GM19463 (cell line): Measurements from ENCODE around the gene SLC13A2.
"Not testable (repeated sequence)": the region's sequence is repeated elsewhere in the genome, so short reads cannot be mapped to it uniquely, and the experiment has no call there.

Experiments
- ATAC-seq: cut with Tn5 transposase; IDR thresholded peaks from one replicate; pipeline ENCODE4 v1.9.1; 2021; ENCODE audit warnings: mild to moderate bottlenecking, moderate library complexity; ENCODE audit not compliant: unreplicated experiment

The SLC13A2 gene

DNA sequence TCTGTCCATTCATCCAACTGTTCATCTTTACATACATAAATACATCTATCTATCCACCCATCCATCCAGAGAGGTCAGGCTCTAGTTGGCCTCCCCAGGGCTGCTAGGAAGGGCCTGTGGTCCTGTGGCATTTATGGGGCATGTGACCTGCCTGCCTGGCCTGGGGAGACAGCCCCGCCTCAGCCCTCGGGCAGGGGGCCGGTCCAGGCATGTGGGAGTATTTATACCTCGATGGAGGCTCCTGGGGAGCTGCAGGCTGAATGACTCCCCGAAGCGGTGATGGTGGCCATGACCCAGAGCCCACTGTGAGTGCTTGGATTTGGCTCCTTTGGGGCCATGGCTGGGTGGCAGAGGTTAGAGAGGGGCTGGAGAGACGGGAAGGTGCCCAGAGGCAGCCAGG lies 40.0 kb downstream of the SLC13A2 start:
- no peak for ATAC-seq

- ATAC-seq, result no peak
Observed at GRCh38 chr17:28514561-28515002, 41.1 kb downstream of the SLC13A2 start.

GRCh38 chr17:28515518-28515917 lies 42.1 kb downstream of the SLC13A2 start:
- no peak for ATAC-seq

DNA sequence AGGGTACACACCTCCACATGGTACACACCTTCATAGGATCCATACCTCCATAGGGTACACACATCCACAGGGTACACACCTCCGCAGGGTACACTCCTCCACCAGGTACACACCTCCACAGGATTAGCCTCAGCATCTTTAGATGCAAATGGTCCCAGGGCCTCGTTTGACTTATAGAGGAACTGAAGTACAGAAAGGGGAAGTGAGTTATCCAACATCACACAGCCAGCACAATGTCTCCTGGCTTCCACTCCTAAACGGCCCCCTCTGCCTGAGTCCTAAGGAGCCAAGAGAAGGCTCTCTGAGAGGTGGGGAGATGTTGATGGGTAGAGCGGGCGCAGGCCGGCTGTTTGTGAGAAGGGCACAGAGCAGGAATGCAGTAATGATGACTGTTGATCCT lies 44.7 kb downstream of the SLC13A2 start:
- no peak for ATAC-seq

GRCh38 chr17:28518578-28518977 lies 45.1 kb downstream of the SLC13A2 start:
- ATAC-seq, result no peak

- no peak for ATAC-seq
Observed at GRCh38 chr17:28519236-28519635, 45.8 kb downstream of the SLC13A2 start.

GRCh38 chr17:28520687-28521086 lies 47.2 kb downstream of the SLC13A2 start:
- ATAC-seq, result no peak

DNA sequence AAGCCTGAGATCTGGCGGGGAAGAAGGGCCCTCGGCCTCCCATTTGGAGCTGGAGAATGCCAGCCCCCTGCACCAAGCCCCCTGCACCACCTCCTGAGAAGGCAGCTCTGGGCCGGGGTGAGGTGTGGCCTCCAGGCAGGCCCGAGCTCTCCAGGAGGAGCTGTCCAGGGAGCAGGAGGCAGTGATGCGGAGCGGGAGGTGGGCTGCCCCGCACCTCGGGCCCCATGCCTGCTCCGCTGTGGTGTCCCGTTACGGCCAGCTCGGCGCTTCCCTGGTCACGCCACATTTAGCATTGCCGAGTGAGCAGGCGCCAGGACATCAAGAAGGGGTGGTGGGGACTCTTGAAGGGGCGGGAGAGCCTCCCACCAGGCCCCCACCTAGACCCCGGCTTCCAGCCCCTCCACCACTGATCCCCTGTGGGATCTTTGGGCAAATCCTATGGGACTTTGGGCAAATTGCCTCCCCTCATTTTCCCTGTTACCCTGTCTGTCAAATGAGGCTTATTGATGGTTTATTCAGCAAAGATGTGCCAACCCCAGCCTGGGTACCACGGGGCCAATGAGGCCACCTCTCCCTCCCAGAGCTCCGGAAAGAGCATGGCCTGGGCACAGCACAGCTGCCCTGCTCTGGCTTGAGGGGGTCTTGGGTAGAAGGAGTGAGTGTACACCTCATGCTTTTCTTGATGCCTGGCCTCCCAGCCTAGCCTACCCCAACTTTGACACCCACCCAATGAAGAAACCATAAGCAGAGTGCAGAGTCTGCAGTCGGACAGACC lies 48.1 kb downstream of the SLC13A2 start:
- no peak for ATAC-seq

DNA sequence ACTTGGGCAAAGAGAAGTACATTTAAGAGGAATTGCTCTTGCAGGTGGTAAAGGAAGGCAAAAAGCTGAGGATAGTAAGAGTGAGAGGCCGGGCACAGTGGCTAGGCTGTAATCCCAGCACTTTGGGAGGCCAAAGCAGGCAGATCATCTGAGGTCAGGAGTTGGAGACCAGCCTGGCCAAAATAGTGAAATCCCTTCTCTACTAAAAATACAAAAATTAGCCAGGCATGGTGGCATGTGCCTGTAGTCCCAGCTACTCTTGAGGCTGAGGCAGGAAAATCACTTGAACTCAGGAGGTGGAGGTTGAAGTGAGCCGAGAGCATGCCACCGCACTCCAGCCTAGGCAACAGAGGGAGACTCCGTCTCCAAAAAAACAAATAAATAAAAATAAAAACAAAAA lies 48.8 kb downstream of the SLC13A2 start:
- not testable (repeated sequence) for ATAC-seq

DNA sequence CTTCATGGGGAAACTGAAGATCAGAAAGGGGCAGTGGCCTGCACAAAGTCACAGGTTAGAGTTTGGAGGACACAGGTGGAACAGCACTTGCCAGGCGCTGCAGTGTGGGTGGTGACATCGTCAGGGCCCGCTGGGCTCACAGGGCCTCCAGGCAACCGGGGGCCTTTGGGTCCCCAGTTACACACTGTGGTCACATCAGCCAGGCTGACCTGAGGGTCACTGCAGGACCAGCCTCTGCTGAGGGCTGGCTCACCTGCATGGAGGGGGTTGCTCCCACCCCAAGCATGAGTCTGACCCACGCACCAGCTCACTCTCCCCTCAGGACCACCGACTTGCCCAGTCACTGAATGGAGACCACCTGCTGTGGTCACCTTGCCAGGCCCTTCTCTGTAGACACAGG lies 49.7 kb downstream of the SLC13A2 start:
- ATAC-seq, result no peak

DNA sequence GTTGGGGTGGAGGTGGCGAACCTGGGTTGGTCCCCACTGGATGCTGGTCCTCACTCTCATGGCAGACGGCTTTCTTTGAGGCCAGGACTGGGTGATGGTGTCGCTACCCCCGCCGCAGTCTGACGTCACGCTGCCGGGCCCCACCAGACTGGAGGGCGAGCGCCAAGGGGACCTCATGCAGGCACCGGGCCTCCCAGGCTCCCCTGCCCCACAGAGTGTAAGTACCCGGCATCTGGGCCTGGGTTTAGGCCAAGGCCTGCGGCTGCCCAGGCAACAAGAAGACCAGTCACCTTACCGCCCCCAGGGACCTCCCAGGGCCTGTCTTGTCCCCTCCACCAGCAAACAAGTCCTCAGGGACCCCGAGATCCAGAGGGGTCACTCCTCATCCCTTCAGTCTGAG lies 50.4 kb downstream of the SLC13A2 start:
- no peak for ATAC-seq

DNA sequence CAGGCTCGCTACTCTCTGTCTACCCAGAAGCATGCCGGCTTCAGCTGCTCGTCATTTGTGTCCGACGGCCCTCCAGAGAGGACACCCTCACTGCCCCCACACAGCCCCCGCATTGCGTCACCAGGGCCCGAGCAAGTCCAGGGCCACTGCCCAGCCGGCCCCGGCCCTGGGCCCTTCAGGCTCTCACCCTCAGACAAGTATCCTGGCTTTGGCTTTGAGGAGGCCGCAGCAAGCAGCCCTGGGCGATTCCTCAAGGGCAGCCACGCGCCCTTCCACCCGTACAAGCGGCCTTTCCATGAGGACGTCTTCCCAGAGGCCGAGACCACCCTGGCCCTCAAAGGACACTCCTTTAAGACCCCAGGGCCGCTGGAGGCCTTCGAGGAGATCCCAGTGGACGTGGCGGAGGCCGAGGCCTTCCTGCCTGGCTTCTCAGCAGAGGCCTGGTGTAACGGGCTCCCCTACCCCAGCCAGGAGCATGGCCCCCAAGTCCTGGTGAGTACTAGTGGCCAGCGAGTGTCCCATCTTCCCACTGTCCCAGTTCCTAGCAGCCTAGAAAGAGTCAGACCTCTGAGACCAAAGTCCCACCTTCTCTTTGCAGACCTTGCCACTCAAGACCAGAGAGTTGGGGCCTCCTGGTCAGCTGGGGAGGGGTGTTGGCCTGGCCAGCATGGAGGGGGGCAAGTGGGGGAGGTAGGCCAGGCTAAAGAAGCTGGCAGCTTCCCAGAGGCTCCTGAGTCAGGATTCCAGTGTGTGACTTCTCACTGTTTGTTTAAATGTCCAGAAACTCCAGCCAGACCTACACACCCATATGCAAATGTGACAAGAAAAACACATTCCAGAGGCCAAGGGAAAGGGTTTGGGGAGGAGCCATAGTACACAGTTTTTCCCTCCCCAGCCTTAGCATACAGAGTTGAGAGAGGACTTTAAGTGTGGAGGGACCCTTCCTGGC lies 51.3 kb downstream of the SLC13A2 start:
- ATAC-seq, result no peak

DNA sequence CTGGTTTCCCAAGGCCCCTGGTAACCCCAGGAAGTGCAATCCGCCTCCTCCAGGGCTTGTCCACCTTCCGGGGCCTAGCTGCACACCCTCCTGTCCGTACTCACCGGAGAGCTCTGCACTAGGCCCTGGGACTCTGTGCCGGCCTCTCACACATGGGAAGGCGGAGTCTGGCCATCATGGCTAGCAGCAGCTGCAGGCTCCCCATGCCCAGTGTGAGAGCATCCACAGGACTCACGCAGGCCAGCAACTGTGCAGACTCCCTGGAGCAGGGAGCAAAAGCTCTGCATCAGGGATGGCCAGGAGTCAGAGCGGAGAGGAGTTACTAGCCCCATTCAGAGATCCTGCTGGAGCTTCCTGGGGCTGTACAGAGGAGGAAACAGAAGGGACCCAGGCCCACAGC lies 52.9 kb downstream of the SLC13A2 start:
- ATAC-seq, result no peak

GRCh38 chr17:28527181-28527681 lies 53.8 kb downstream of the SLC13A2 start:
- no peak for ATAC-seq

GRCh38 chr17:28527859-28528258 lies 54.4 kb downstream of the SLC13A2 start:
- no peak for ATAC-seq

GRCh38 chr17:28528327-28529012 lies 55.0 kb downstream of the SLC13A2 start:
- no peak for ATAC-seq

- ATAC-seq, result no peak
Observed at GRCh38 chr17:28529013-28529400, 55.6 kb downstream of the SLC13A2 start.

DNA sequence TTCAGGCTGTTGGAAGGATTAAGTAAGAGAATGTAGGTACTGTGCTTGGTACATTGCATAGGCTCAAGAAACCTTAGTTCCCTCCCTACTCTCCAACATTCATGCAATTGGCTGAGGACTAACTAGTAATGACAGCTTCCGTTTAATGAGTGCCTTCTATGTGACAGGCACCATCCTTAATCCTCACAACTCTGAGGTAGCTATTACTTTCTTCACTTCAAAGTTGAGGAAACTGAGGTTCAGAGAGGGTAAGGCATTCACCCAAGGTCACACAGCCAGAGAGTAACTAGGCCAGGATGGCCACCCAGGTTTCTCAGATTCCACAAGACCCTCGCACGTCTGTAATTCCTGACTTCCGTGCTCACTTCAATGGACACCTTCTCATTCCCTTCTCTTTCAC lies 56.8 kb downstream of the SLC13A2 start:
- ATAC-seq, result no peak

GRCh38 chr17:28530926-28531325 lies 57.5 kb downstream of the SLC13A2 start:
- ATAC-seq, result no peak

GRCh38 chr17:28532050-28532960 lies 58.9 kb downstream of the SLC13A2 start:
- ATAC-seq, result no peak
